Measurements from ENCODE around the gene CREBL2.

- TF ChIP-seq HDAC2 (IDR thresholded peaks at IDR 0.05) (no peak), EP300 (IDR thresholded peaks at IDR 0.05; ENCODE audit: borderline replicate concordance in 1 of 2, control insufficient read depth in 1 of 2, low read depth in 2 of 2, low read length in 2 of 2) (no peak)
- TF ChIP-seq, protein P1, sequence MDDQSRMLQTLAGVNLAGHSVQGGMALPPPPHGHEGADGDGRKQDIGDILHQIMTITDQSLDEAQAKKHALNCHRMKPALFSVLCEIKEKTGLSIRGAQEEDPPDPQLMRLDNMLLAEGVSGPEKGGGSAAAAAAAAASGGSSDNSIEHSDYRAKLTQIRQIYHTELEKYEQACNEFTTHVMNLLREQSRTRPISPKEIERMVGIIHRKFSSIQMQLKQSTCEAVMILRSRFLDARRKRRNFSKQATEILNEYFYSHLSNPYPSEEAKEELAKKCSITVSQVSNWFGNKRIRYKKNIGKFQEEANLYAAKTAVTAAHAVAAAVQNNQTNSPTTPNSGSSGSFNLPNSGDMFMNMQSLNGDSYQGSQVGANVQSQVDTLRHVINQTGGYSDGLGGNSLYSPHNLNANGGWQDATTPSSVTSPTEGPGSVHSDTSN (IDR thresholded peaks at IDR 0.05; ENCODE audit: insufficient replicate concordance, low read depth, low read length), result no peak
These were observed 12.9 kb downstream of the CREBL2 start for GRCh38 chr12:12624498-12624992.

Data from GM12878 (cell line).